A673 (cell line): Measurements from ENCODE around the gene NDUFA11. TPM values are rescaled to one million over a fixed set of nuclear protein-coding genes. Genes with fewer than 3 reads are reported as not detected.
"Not testable (repeated sequence)": the region's sequence is repeated elsewhere in the genome, so short reads cannot be mapped to it uniquely, and the experiment has no call there.

Experiments
- BruUV-seq: library from RNA; stranded (reverse); fragments of 400-500 nt; replicated peaks from 2 replicates; lab custom pipeline; 2021; lab: Mats Ljungman, UMichigan
- CTCF ChIA-PET: fragments of 300-600 bp; sonication (Branson Sonifier 250); formaldehyde crosslinking; loops from one replicate; lab custom pipeline; 2022; ENCODE audit warnings: antibody characterized with exemption; lab: Charles Lee
- POLR2A ChIA-PET: fragments of 300-600 bp; sonication (Branson Sonifier 250); formaldehyde crosslinking; loops from one replicate; lab custom pipeline; 2022; ENCODE audit warnings: antibody characterized with exemption; ENCODE audit not compliant: low non-redundant PET; lab: Charles Lee
- DNase-seq: peaks from one replicate; pipeline ENCODE4 v3.0.0-alpha.2; 2015; ENCODE audit warnings: low spot score
- H3K27ac ChIP-seq: fragments of 200-600 bp; sonication (generic); 2 replicates; pipeline ENCODE4 v1.5.1; 2016; ENCODE audit warnings: mixed run types, low read depth, mild to moderate bottlenecking, mixed read lengths, antibody characterized with exemption, low read length; ENCODE audit not compliant: poor library complexity, severe bottlenecking
- H3K27me3 ChIP-seq: fragments of 200-600 bp; sonication (generic); replicated peaks from 2 replicates; pipeline ENCODE4 v1.6.1; 2017; ENCODE audit warnings: mixed run types, low read depth, mild to moderate bottlenecking, mixed read lengths, antibody characterized with exemption, low read length; ENCODE audit not compliant: insufficient read depth, poor library complexity
- H3K36me3 ChIP-seq: fragments of 200-600 bp; sonication (generic); 2 replicates; pipeline ENCODE4 v1.6.1; 2016; ENCODE audit warnings: mixed run types, mild to moderate bottlenecking, mixed read lengths, antibody characterized with exemption, low read length; ENCODE audit not compliant: insufficient read depth, poor library complexity, severe bottlenecking
- H3K4me1 ChIP-seq: fragments of 200-600 bp; sonication (generic); 2 replicates; pipeline ENCODE4 v1.6.1; 2017; ENCODE audit warnings: mixed run types, mild to moderate bottlenecking, mixed read lengths, antibody characterized with exemption, low read length; ENCODE audit not compliant: insufficient read depth, poor library complexity, severe bottlenecking
- H3K4me3 ChIP-seq: fragments of 200-600 bp; sonication (generic); 2 replicates; pipeline ENCODE4 v1.5.1; 2016; ENCODE audit warnings: low read depth, mixed run types, mild to moderate bottlenecking, mixed read lengths, low read length; ENCODE audit not compliant: poor library complexity, severe bottlenecking
- H3K9me3 ChIP-seq: fragments of 200-600 bp; sonication (generic); 2 replicates; pipeline ENCODE4 v1.6.1; 2016; ENCODE audit warnings: mixed run types, low read depth, mild to moderate bottlenecking, mixed read lengths, antibody characterized with exemption, low read length; ENCODE audit not compliant: poor library complexity, severe bottlenecking
- intact Hi-C: fragments of 100-400 bp; cut with micrococcal nuclease; formaldehyde crosslinking; loops from one replicate; pipeline ENCODE4 v1.10.0; 2022; ENCODE audit not compliant: unreplicated experiment
- total RNA-seq: library from RNA; stranded (reverse); gene quantifications from 2 replicates; pipeline ENCODE4 v1.2.3, GENCODE V29; 2021

Gene NDUFA11
- total RNA-seq, 1 experiment from 2014 or later: 290 TPM

DNA sequence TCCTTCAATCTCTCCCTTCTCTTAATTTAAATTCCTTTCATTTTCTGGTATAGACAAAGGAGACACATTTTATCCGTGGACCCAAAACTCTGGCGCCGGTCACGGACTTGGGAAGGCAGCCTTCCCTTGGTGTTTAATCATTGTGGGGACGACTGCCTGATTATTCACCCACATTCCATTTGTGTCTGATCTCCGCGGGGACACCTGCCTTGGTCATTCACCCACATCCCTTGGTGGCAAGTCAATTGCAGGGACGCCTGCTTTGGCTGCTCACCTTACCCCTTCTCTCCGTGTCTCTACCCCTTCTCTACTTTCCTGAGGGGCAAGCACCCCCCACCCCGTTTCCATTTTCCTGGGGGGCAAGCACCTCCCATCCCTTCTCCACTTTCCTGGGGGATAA is 55.7 kb downstream of the NDUFA11 start:
- DNase-seq, intact Hi-C loops, CTCF ChIA-PET, H3K9me3 ChIP-seq, H3K4me3 ChIP-seq, H3K27me3 ChIP-seq, H3K36me3 ChIP-seq, H3K27ac ChIP-seq, POLR2A ChIA-PET, BruUV-seq: not testable (repeated sequence)
- peaks cover 11% of the 10 kb centered on the region for H3K4me1 ChIP-seq

Other genes with a start within 250 kb of the NDUFA11 start
- 36.3 and 43.6 TPM in 2 replicates for gene MICOS13, start 223.3 kb downstream of the NDUFA11 start, total RNA-seq
- gene HSD11B1L, start 222.8 kb downstream of the NDUFA11 start, total RNA-seq: 5.7 and 8.2 TPM in 2 replicates
- 984 and 992 TPM in 2 replicates for gene RPL36, start 213.5 kb downstream of the NDUFA11 start, total RNA-seq
- gene LONP1, start 183.6 kb downstream of the NDUFA11 start, total RNA-seq: 152 and 160 TPM in 2 replicates
- gene CATSPERD, start 183.2 kb downstream of the NDUFA11 start, total RNA-seq: not detected in 2 replicates
- gene PRR22, start 119.0 kb downstream of the NDUFA11 start, total RNA-seq: 6.5 and 8.2 TPM in 2 replicates
- gene DUS3L, start 112.6 kb downstream of the NDUFA11 start, total RNA-seq: 56.8 and 85.3 TPM in 2 replicates
- 1.6 and 3.9 TPM in 2 replicates for gene NRTN, start 98.7 kb downstream of the NDUFA11 start, total RNA-seq
- gene FUT6, start 64.1 kb downstream of the NDUFA11 start, total RNA-seq: not detected in 2 replicates
- not detected in 2 replicates for gene FUT3, start 52.3 kb downstream of the NDUFA11 start, total RNA-seq
- not detected in 2 replicates for gene FUT5, start 33.2 kb downstream of the NDUFA11 start, total RNA-seq
- 0.67 and 1.7 TPM in 2 replicates for gene VMAC, start 1.1 kb upstream of the NDUFA11 start, total RNA-seq
- gene CAPS, start 10.5 kb upstream of the NDUFA11 start, total RNA-seq: 0.92 and 1.7 TPM in 2 replicates
- 126 and 130 TPM in 2 replicates for gene RANBP3, start 74.3 kb upstream of the NDUFA11 start, total RNA-seq
- 11.7 and 11.8 TPM in 2 replicates for gene RFX2, start 206.7 kb upstream of the NDUFA11 start, total RNA-seq
- not detected in 2 replicates for gene ACSBG2, start 231.9 kb upstream of the NDUFA11 start, total RNA-seq